HCT116 (cell line): ENCODE measurements around the gene LRRC9. TPM values are rescaled to one million over a fixed set of nuclear protein-coding genes. Genes with fewer than 3 reads are reported as not detected.
A peak's percentile ranks its signal among the peaks of the same experiment; 100 is the strongest.

Experiments
- ATAC-seq: fragments of 200-7000 bp; cut with Tn5 transposase; 2 replicates; pipeline ENCODE4 v1.9.1; 2020; ENCODE audit warnings: mild to moderate bottlenecking, moderate library complexity
- BruUV-seq: library from RNA; stranded (reverse); fragments of 400-500 nt; replicated peaks from 2 replicates; lab custom pipeline; 2021; lab: Mats Ljungman, UMichigan
- CTCF ChIA-PET: fragments of 300-600 bp; sonication (Branson Sonifier 250); formaldehyde crosslinking; loops from one replicate; lab custom pipeline; 2021; ENCODE audit warnings: antibody characterized with exemption; lab: Charles Lee
- POLR2A ChIA-PET: fragments of 300-600, 350-600 bp; sonication (Branson Sonifier 250); formaldehyde crosslinking; loops from one replicate; lab custom pipeline; 2021; ENCODE audit warnings: antibody characterized with exemption; lab: Charles Lee
- RAD21 ChIA-PET, 2 experiments: fragments of 300-600 bp; sonication (Branson Sonifier 250); formaldehyde crosslinking; loops; one replicate each; lab custom pipeline; 2023; ENCODE audit warnings: low total read pairs in 2 of 2; ENCODE audit not compliant: uncharacterized antibody in 2 of 2, unreplicated experiment in 2 of 2, low non-redundant PET in 1 of 2; lab: Charles Lee
- DNase-seq: peaks from one replicate; pipeline ENCODE4 v3.0.0-alpha.2; 2010; ENCODE audit warnings: low read depth, low spot score
- H2AFZ ChIP-seq: fragments of 200-600 bp; shearing (Covaris generic), sonication (generic); 2 replicates; pipeline ENCODE4 v1.6.1; 2017; ENCODE audit warnings: low read depth, mixed run types, mixed read lengths, antibody characterized with exemption, low read length; ENCODE audit not compliant: poor library complexity, severe bottlenecking
- H3K27ac ChIP-seq: 2 replicates; pipeline ENCODE4 v1.5.1; 2012; ENCODE audit warnings: low read depth, low read length
- H3K27me3 ChIP-seq: fragments of 200-600 bp; sonication (generic); 2 replicates; pipeline ENCODE4 v1.6.1; 2016; ENCODE audit warnings: mixed run types, low read length, mixed read lengths; ENCODE audit not compliant: insufficient read depth
- H3K36me3 ChIP-seq, 2 experiments: fragments of 200-500 bp in 1 of 2; fragments of 200-600 bp in 1 of 2; sonication (Bioruptor generic) in 1 of 2; sonication (generic) in 1 of 2; 2 replicates each; pipeline versions ENCODE4 v1.5.1 to v1.6.1; 2014 to 2016; ENCODE audit warnings: low read length in 2 of 2, inconsistent platforms in 1 of 2, mixed read lengths in 1 of 2, mixed run types in 1 of 2; ENCODE audit not compliant: insufficient read depth in 2 of 2, control insufficient read depth in 1 of 2
- H3K4me1 ChIP-seq, 2 experiments: fragments of 200-600 bp in 1 of 2; sonication (generic) in 1 of 2; 2 replicates each; pipeline versions ENCODE4 v1.5.1 to v1.6.1; 2012 to 2017; ENCODE audit warnings: low read length in 2 of 2, inconsistent platforms in 1 of 2, mild to moderate bottlenecking in 1 of 2, mixed read lengths in 1 of 2, mixed run types in 1 of 2, moderate library complexity in 1 of 2; ENCODE audit not compliant: insufficient read depth in 2 of 2, control insufficient read depth in 1 of 2
- H3K4me2 ChIP-seq: fragments of 200-600 bp; sonication (generic); 2 replicates; pipeline ENCODE4 v1.6.1; 2017; ENCODE audit warnings: mixed run types, low read length, mixed read lengths
- H3K4me3 ChIP-seq, 2 experiments: fragments of 200-600 bp in 1 of 2; sonication (generic) in 1 of 2; replicated peaks in 1 of 2; 2 replicates each; pipeline ENCODE4 v1.5.1; 2011 to 2016; ENCODE audit warnings: low read length in 2 of 2, control low read depth in 1 of 2, low read depth in 1 of 2, mild to moderate bottlenecking in 1 of 2, mixed read lengths in 1 of 2, mixed run types in 1 of 2
- H3K79me2 ChIP-seq: fragments of 200-600 bp; sonication (generic); 2 replicates; pipeline ENCODE4 v1.6.1; 2017; ENCODE audit warnings: mild to moderate bottlenecking, mixed run types, low read length, moderate library complexity, mixed read lengths; ENCODE audit not compliant: insufficient read depth
- H3K9ac ChIP-seq: fragments of 200-600 bp; sonication (generic); 2 replicates; pipeline ENCODE4 v1.6.1; 2016; ENCODE audit warnings: low read length, mixed read lengths
- H3K9me2 ChIP-seq: fragments of 200-600 bp; sonication (generic), shearing (Covaris generic); 2 replicates; pipeline ENCODE4 v1.6.1; 2017; ENCODE audit warnings: mixed run types, mild to moderate bottlenecking, moderate library complexity; ENCODE audit not compliant: insufficient read depth
- H3K9me3 ChIP-seq, 2 experiments: fragments of 200-500 bp in 1 of 2; fragments of 200-600 bp in 1 of 2; sonication (Bioruptor generic) in 1 of 2; sonication (generic) in 1 of 2; 2 replicates each; pipeline ENCODE4 v1.6.1; 2014 to 2017; ENCODE audit warnings: low read length in 2 of 2, mixed read lengths in 2 of 2, inconsistent platforms in 1 of 2, low read depth in 1 of 2, mild to moderate bottlenecking in 1 of 2, mixed run types in 1 of 2, moderate library complexity in 1 of 2; ENCODE audit not compliant: control insufficient read depth in 1 of 2, insufficient read depth in 1 of 2
- H4K20me1 ChIP-seq: fragments of 200-600 bp; sonication (generic), shearing (Covaris generic); 2 replicates; pipeline ENCODE4 v1.6.1; 2017; ENCODE audit warnings: mixed run types, mild to moderate bottlenecking, moderate library complexity; ENCODE audit not compliant: insufficient read depth
- CBX3 ChIP-seq: IDR thresholded peaks from 2 replicates; pipeline ENCODE4 v1.6.1; 2012; ENCODE audit warnings: low read depth
- CEBPB ChIP-seq: IDR thresholded peaks from 2 replicates; pipeline ENCODE4 v1.6.1; 2012; ENCODE audit warnings: low read depth
- ELF1 ChIP-seq: IDR thresholded peaks from 2 replicates; pipeline ENCODE4 v1.6.1; 2012; ENCODE audit warnings: low read depth, borderline replicate concordance
- EZH2 ChIP-seq: fragments of 200-600 bp; sonication (generic); IDR thresholded peaks from 2 replicates; pipeline ENCODE4 v1.6.1; 2017; ENCODE audit warnings: antibody characterized with exemption, mixed run types
- EZH2phosphoT487 ChIP-seq: fragments of 200-600 bp; IDR thresholded peaks from 2 replicates; pipeline ENCODE4 v1.6.1; 2018; ENCODE audit warnings: antibody characterized with exemption, borderline replicate concordance
- JUND ChIP-seq: IDR thresholded peaks from 2 replicates; pipeline ENCODE4 v1.6.1; 2012
- POLR2A ChIP-seq: IDR thresholded peaks from 2 replicates; pipeline ENCODE4 v1.7.0; 2011; ENCODE audit warnings: borderline replicate concordance; ENCODE audit not compliant: insufficient read depth, insufficient read length; ENCODE audit errors: extremely low read depth
- POLR2AphosphoS5 ChIP-seq: IDR thresholded peaks from 2 replicates; pipeline ENCODE4 v1.6.1; 2011; ENCODE audit warnings: mild to moderate bottlenecking, low read depth, low read length, moderate library complexity
- SIN3A ChIP-seq: IDR thresholded peaks from 2 replicates; pipeline ENCODE4 v1.6.1; 2012; ENCODE audit warnings: low read depth
- TCF7L2 ChIP-seq: IDR thresholded peaks from 2 replicates; pipeline ENCODE4 v1.7.0; 2011; ENCODE audit warnings: borderline replicate concordance, inconsistent platforms; ENCODE audit not compliant: insufficient read depth, insufficient read length; ENCODE audit errors: extremely low read depth
- YY1 ChIP-seq: IDR thresholded peaks from 2 replicates; pipeline ENCODE4 v1.6.1; 2011; ENCODE audit warnings: low read length, low read depth, moderate library complexity, mild to moderate bottlenecking; ENCODE audit not compliant: insufficient replicate concordance; ENCODE audit errors: extremely low read depth
- ZFX ChIP-seq: fragments of 450-650 bp; IDR thresholded peaks from 2 replicates; pipeline ENCODE4 v1.6.1; 2017
- ZNF274 ChIP-seq: fragments of 200-500 bp; sonication (Bioruptor generic); IDR thresholded peaks from 2 replicates; pipeline ENCODE4 v1.6.1; 2014; ENCODE audit warnings: mild to moderate bottlenecking, low read depth, low read length, inconsistent platforms
- intact Hi-C: fragments of 100-400 bp; cut with micrococcal nuclease; formaldehyde crosslinking; loops from 2 replicates; pipeline ENCODE4 v1.10.0; 2022
- total RNA-seq: library from RNA; stranded (reverse); gene quantifications from one replicate; pipeline ENCODE4 v1.2.1, GENCODE V29; 2021; ENCODE audit not compliant: unreplicated experiment
- TF ChIP-seq, protein P1 (sequence below): IDR thresholded peaks from 2 replicates; pipeline ENCODE4 v1.6.1; 2012; ENCODE audit warnings: low read depth
- TF ChIP-seq, protein P2 (sequence below): IDR thresholded peaks from 2 replicates; pipeline ENCODE4 v1.6.1; 2011; ENCODE audit warnings: mild to moderate bottlenecking, low read length, moderate library complexity; ENCODE audit not compliant: insufficient replicate concordance; ENCODE audit errors: extremely low read depth
- TF ChIP-seq, protein P3 (sequence below): IDR thresholded peaks from 2 replicates; pipeline ENCODE4 v1.6.1; 2012
- TF ChIP-seq, protein P4 (sequence below): IDR thresholded peaks from 2 replicates; pipeline ENCODE4 v1.6.1; 2012
- TF ChIP-seq, protein P5 (sequence below), 3 experiments: fragments of 200-600 bp in 1 of 3; sonication (generic) in 1 of 3; IDR thresholded peaks in 2 of 3; conservative IDR thresholded peaks in 1 of 3; 2 replicates each; pipeline ENCODE4 v1.5.1; 2012 to 2017; ENCODE audit warnings: low read depth in 2 of 3, low read length in 2 of 3, antibody characterized with exemption in 1 of 3, borderline replicate concordance in 1 of 3, control low read depth in 1 of 3, mild to moderate bottlenecking in 1 of 3, mixed read lengths in 1 of 3, mixed run types in 1 of 3, moderate library complexity in 1 of 3; ENCODE audit not compliant: insufficient read depth in 1 of 3

LRRC9 gene
- total RNA-seq, 1 experiment from 2014 or later: not detected

DNA sequence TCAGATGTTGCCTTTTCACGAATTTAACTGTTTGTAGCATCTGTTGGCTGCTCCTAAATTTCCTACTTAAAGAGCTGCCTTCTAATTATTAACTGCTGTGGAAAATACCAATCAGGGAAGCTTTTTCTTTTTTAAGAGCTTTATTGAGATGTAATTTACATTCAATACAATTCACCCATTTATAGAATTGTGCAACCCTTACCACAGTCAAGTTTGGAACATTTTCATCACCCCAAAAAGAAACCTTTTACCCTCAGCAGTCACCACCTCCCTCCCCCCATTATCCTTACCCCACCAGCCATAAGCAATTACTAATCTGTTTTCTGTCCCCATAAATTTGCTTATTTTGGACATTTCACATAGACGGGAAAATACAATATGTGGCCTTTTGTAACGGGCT is 173.1 kb downstream of the LRRC9 start:
- Histone ChIP-seq H3K9me2 (no peaks in the 10 kb centered on the region), H2AFZ (no peak overlapping the region), H3K79me2 (peaks cover 60% of the 10 kb centered on the region), H3K27me3 (no peaks in the 10 kb centered on the region), H3K9ac (peak overlapping the region; percentile 90), H4K20me1 (no peaks in the 10 kb centered on the region), H3K4me2 (peak overlapping the region; percentile 89), H3K4me3 (peak overlapping the region; percentile 67 to 75), H3K9me3 (no peaks in the 10 kb centered on the region), H3K36me3 (peaks cover 0 to 11% of the 10 kb centered on the region in 2 experiments; a peak in 2 of 4 replicates), H3K27ac (peak overlapping the region; percentile 96), H3K4me1 (peaks cover 12 to 24% of the 10 kb centered on the region in 2 experiments)
- intact Hi-C loops: no loop called here
- RAD21 ChIA-PET: no interaction called here
- no TSS peak for BruUV-seq
- DNase-seq: no peak
- no peak for TF ChIP-seq POLR2AphosphoS5
- TF ChIP-seq, protein P1, sequence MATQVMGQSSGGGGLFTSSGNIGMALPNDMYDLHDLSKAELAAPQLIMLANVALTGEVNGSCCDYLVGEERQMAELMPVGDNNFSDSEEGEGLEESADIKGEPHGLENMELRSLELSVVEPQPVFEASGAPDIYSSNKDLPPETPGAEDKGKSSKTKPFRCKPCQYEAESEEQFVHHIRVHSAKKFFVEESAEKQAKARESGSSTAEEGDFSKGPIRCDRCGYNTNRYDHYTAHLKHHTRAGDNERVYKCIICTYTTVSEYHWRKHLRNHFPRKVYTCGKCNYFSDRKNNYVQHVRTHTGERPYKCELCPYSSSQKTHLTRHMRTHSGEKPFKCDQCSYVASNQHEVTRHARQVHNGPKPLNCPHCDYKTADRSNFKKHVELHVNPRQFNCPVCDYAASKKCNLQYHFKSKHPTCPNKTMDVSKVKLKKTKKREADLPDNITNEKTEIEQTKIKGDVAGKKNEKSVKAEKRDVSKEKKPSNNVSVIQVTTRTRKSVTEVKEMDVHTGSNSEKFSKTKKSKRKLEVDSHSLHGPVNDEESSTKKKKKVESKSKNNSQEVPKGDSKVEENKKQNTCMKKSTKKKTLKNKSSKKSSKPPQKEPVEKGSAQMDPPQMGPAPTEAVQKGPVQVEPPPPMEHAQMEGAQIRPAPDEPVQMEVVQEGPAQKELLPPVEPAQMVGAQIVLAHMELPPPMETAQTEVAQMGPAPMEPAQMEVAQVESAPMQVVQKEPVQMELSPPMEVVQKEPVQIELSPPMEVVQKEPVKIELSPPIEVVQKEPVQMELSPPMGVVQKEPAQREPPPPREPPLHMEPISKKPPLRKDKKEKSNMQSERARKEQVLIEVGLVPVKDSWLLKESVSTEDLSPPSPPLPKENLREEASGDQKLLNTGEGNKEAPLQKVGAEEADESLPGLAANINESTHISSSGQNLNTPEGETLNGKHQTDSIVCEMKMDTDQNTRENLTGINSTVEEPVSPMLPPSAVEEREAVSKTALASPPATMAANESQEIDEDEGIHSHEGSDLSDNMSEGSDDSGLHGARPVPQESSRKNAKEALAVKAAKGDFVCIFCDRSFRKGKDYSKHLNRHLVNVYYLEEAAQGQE: no peak
- TF ChIP-seq, protein P2, sequence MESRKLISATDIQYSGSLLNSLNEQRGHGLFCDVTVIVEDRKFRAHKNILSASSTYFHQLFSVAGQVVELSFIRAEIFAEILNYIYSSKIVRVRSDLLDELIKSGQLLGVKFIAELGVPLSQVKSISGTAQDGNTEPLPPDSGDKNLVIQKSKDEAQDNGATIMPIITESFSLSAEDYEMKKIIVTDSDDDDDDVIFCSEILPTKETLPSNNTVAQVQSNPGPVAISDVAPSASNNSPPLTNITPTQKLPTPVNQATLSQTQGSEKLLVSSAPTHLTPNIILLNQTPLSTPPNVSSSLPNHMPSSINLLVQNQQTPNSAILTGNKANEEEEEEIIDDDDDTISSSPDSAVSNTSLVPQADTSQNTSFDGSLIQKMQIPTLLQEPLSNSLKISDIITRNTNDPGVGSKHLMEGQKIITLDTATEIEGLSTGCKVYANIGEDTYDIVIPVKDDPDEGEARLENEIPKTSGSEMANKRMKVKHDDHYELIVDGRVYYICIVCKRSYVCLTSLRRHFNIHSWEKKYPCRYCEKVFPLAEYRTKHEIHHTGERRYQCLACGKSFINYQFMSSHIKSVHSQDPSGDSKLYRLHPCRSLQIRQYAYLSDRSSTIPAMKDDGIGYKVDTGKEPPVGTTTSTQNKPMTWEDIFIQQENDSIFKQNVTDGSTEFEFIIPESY: no peak
- no peak for TF ChIP-seq CBX3
- TF ChIP-seq, protein P3, sequence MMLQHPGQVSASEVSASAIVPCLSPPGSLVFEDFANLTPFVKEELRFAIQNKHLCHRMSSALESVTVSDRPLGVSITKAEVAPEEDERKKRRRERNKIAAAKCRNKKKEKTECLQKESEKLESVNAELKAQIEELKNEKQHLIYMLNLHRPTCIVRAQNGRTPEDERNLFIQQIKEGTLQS: no peak
- no peak for TF ChIP-seq POLR2A
- TF ChIP-seq JUND: no peak
- TF ChIP-seq, protein P4, sequence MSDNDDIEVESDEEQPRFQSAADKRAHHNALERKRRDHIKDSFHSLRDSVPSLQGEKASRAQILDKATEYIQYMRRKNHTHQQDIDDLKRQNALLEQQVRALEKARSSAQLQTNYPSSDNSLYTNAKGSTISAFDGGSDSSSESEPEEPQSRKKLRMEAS: no peak
- TF ChIP-seq ZNF274: no peak
- TF ChIP-seq SIN3A: no peak
- TF ChIP-seq, protein P5, sequence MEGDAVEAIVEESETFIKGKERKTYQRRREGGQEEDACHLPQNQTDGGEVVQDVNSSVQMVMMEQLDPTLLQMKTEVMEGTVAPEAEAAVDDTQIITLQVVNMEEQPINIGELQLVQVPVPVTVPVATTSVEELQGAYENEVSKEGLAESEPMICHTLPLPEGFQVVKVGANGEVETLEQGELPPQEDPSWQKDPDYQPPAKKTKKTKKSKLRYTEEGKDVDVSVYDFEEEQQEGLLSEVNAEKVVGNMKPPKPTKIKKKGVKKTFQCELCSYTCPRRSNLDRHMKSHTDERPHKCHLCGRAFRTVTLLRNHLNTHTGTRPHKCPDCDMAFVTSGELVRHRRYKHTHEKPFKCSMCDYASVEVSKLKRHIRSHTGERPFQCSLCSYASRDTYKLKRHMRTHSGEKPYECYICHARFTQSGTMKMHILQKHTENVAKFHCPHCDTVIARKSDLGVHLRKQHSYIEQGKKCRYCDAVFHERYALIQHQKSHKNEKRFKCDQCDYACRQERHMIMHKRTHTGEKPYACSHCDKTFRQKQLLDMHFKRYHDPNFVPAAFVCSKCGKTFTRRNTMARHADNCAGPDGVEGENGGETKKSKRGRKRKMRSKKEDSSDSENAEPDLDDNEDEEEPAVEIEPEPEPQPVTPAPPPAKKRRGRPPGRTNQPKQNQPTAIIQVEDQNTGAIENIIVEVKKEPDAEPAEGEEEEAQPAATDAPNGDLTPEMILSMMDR (IDR thresholded peaks at IDR 0.05 in 2 of 3, conservative IDR thresholded peaks at IDR 0.05 in 1 of 3; ENCODE audit: borderline replicate concordance in 1 of 3, insufficient read depth in 1 of 3, low read depth in 2 of 3, low read length in 2 of 3): no peak
- TF ChIP-seq CEBPB: no peak
- TF ChIP-seq EZH2phosphoT487: no peak
- TF ChIP-seq ZFX: no peak
- no peak for TF ChIP-seq TCF7L2
- TF ChIP-seq ELF1: no peak
- no peak for TF ChIP-seq YY1
- TF ChIP-seq EZH2: no peak
- ATAC-seq: no peak
- CTCF ChIA-PET: no interaction called here
- POLR2A ChIA-PET: no interaction called here
